GM12878 (cell line): ENCODE results near the gene MRPS22. TPM values are rescaled to one million over a fixed set of nuclear protein-coding genes. Genes with fewer than 3 reads are reported as not detected.

ENCODE experiments used
- ATAC-seq: fragments of 200-7000 bp; cut with Tn5 transposase; 3 replicates; pipeline ENCODE4 v1.9.1; 2020; ENCODE audit warnings: mild to moderate bottlenecking, moderate library complexity
- BruUV-seq: library from RNA; stranded (reverse); fragments of 400-500 nt; replicated peaks from 2 replicates; lab custom pipeline; 2021; lab: Mats Ljungman, UMichigan
- CTCF ChIA-PET: fragments of 300-600 bp; sonication (Branson Sonifier 250); formaldehyde crosslinking; extraction: SDS; loops from one replicate; lab custom pipeline; 2021; ENCODE audit warnings: inconsistent platforms; lab: Yijun Ruan, JAX
- POLR2A ChIA-PET: fragments of 350-600 bp; formaldehyde crosslinking; extraction: SDS; loops from one replicate; lab custom pipeline; 2021; ENCODE audit warnings: inconsistent platforms; lab: Charles Lee
- RAD21 ChIA-PET: fragments of 300-600 bp; sonication (Branson Sonifier 250); formaldehyde crosslinking; loops from one replicate; lab custom pipeline; 2023; ENCODE audit warnings: antibody characterized with exemption; ENCODE audit not compliant: unreplicated experiment; lab: Charles Lee
- SMC1A ChIA-PET: fragments of 300-600 bp; sonication (Branson Sonifier 250); formaldehyde crosslinking; loops from one replicate; lab custom pipeline; 2023; ENCODE audit not compliant: unreplicated experiment, uncharacterized antibody; lab: Charles Lee
- DNase-seq: peaks from one replicate; pipeline ENCODE4 v3.0.0-alpha.2; 2011; ENCODE audit warnings: low read depth, low spot score
- FAIRE-seq: peaks from 3 replicates; lab custom pipeline; 2011; peaks lifted over from hg19 to GRCh38; lab: Jason Lieb, UNC
- H2AFZ ChIP-seq: 2 replicates; pipeline ENCODE4 v1.6.0; 2011; ENCODE audit warnings: low read depth, low read length, control low read depth; ENCODE audit not compliant: control insufficient read depth
- H3K27ac ChIP-seq: 2 replicates; pipeline ENCODE4 v1.5.1; 2011; ENCODE audit warnings: control low read depth; ENCODE audit not compliant: control insufficient read depth, insufficient read depth
- H3K27me3 ChIP-seq, 2 experiments: replicated peaks in 1 of 2; 2 replicates each; pipeline versions ENCODE4 v1.6.0 to v1.6.1; 2011; ENCODE audit warnings: low read length in 1 of 2; ENCODE audit not compliant: control insufficient read depth in 2 of 2, insufficient read depth in 2 of 2
- H3K36me3 ChIP-seq, 2 experiments: 2 replicates each; pipeline ENCODE4 v1.5.1; 2011; ENCODE audit warnings: low read length in 1 of 2; ENCODE audit not compliant: control insufficient read depth in 2 of 2, insufficient read depth in 2 of 2
- H3K4me1 ChIP-seq: 2 replicates; pipeline ENCODE4 v1.6.1; 2011; ENCODE audit warnings: mild to moderate bottlenecking, low read length, moderate library complexity, mixed read lengths; ENCODE audit not compliant: control insufficient read depth, insufficient read depth
- H3K4me2 ChIP-seq: 2 replicates; pipeline ENCODE4 v1.6.0; 2011; ENCODE audit warnings: control low read depth; ENCODE audit not compliant: control insufficient read depth, insufficient read depth
- H3K4me3 ChIP-seq: fragments of 200-600 bp; sonication (generic); 2 replicates; pipeline ENCODE4 v1.5.1; 2016
- H3K79me2 ChIP-seq: 2 replicates; pipeline ENCODE4 v1.6.0; 2011; ENCODE audit warnings: low read length; ENCODE audit not compliant: control insufficient read depth, insufficient read depth
- H3K9ac ChIP-seq: 2 replicates; pipeline ENCODE4 v1.8.0; 2011; ENCODE audit warnings: low read length, control low read depth, mixed read lengths; ENCODE audit not compliant: control insufficient read depth, insufficient read depth
- H3K9me3 ChIP-seq: replicated peaks from 3 replicates; pipeline ENCODE4 v1.5.1; 2011; ENCODE audit warnings: mild to moderate bottlenecking, low read length; ENCODE audit not compliant: control insufficient read depth, insufficient read depth
- H4K20me1 ChIP-seq: 2 replicates; pipeline ENCODE4 v1.6.0; 2011; ENCODE audit not compliant: control insufficient read depth, insufficient read depth
- CBX3 ChIP-seq: fragments of 200-600 bp; sonication (generic); IDR thresholded peaks from 2 replicates; pipeline ENCODE4 v1.6.1; 2016; ENCODE audit warnings: low read depth, borderline replicate concordance
- MEF2A ChIP-seq: IDR thresholded peaks from 2 replicates; pipeline ENCODE4 v1.6.1; 2011; ENCODE audit warnings: low read depth, mild to moderate bottlenecking, low read length, moderate library complexity; ENCODE audit not compliant: insufficient read depth
- NBN ChIP-seq: fragments of 450-650 bp; IDR thresholded peaks from 2 replicates; pipeline ENCODE4 v1.6.1; 2016
- POLR2A ChIP-seq: IDR thresholded peaks from 2 replicates; pipeline ENCODE4 v1.6.1; 2011; ENCODE audit warnings: low read depth, mild to moderate bottlenecking, low read length
- STAT3 ChIP-seq: IDR thresholded peaks from 2 replicates; pipeline ENCODE4 v1.6.1; 2011; ENCODE audit warnings: low read depth, low read length, improper control_type of control experiment
- ZNF622 ChIP-seq: fragments of 450-650 bp; IDR thresholded peaks from 2 replicates; pipeline ENCODE4 v1.6.1; 2017; ENCODE audit warnings: mild to moderate bottlenecking, inconsistent platforms
- WGBS: methylation state at CpG from one replicate; pipeline ENCODE4 v1.1.6; 2016; ENCODE audit warnings: low lambda C conversion rate; ENCODE audit not compliant: insufficient replicate concordance, insufficient coverage; ENCODE audit errors: missing lambda C conversion rate; 5-methylcytosine and 5-hydroxymethylcytosine counted together
- in situ Hi-C: fragments of 300-500 bp; cut with MboI; formaldehyde crosslinking; loops from 9 replicates; pipeline ENCODE4 v1.14.3; 2018; ENCODE audit warnings: mixed read lengths
- intact Hi-C: fragments of 100-400 bp; cut with micrococcal nuclease; formaldehyde crosslinking; loops from one replicate; pipeline ENCODE4 v1.14.2; 2022; ENCODE audit not compliant: unreplicated experiment
- polyA plus RNA-seq, 11 experiments: library from polyadenylated mRNA; depleted of rRNA in 4 of 11; unstranded in 6 of 11; stranded (reverse) in 5 of 11; fragments of >200 nt; fragmentation: Nextera tagmentation in 4 of 11; fragmentation: Illumina TruSeq in 1 of 11; extraction: Ambion mirVana in 4 of 11; extraction: Trizol in 1 of 11; gene quantifications; 1 replicate in 1 of 11; 2 replicates in 10 of 11; pipeline versions ENCODE4 v1.2.1 to v1.2.3, GENCODE V29; 2011 to 2016; ENCODE audit warnings: inconsistent platforms in 2 of 11, missing spikeins in 2 of 11, low read depth in 1 of 11
- total RNA-seq, 4 experiments: library from RNA; depleted of rRNA in 3 of 4; stranded (reverse); fragments of >200 nt in 3 of 4; fragmentation: Illumina TruSeq in 1 of 4; extraction: Trizol in 1 of 4; gene quantifications; 2 replicates each; pipeline versions ENCODE4 v1.2.1 to v1.2.3, GENCODE V29; 2013 to 2021
- TF ChIP-seq, protein P1 (sequence below): fragments of 450-650 bp; formaldehyde crosslinking; IDR thresholded peaks from 2 replicates; pipeline ENCODE4 v1.4.0; 2020; ENCODE audit warnings: mild to moderate bottlenecking, moderate library complexity

Gene MRPS22
- total and polyA plus RNA-seq, 10 of the 15 experiments (the other 5 are each of a cell fraction or from before 2014, with no cell fraction given): 44.3 to 146 (median 75.2) TPM

DNA sequence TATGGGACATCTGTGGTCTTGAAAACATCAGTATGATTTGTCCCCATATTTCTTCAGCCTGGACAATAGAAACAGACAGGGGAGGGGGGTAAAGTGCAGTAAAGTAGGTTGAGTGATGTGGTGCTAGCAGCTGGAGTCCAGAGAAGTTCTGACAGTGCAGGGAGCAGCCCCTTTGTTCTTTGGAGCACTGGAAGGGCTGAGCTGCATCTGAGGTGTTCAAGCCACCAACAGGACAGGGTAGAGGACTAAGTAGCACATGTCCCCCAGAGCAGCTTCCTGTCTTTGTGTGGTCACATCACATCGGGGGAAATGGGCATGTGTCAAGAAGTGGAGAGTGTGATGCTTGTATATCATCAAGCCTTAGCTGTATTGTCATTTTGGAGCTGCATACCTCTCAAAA lies 12.1 kb downstream of the MRPS22 start:
- peak; percentile 47; the same call in 1 of the 2 replicates for TF ChIP-seq POLR2A
- no peak for TF ChIP-seq MEF2A
- no peak for TF ChIP-seq NBN
- no peak for TF ChIP-seq CBX3
- TF ChIP-seq STAT3: no peak
- TF ChIP-seq, protein P1, sequence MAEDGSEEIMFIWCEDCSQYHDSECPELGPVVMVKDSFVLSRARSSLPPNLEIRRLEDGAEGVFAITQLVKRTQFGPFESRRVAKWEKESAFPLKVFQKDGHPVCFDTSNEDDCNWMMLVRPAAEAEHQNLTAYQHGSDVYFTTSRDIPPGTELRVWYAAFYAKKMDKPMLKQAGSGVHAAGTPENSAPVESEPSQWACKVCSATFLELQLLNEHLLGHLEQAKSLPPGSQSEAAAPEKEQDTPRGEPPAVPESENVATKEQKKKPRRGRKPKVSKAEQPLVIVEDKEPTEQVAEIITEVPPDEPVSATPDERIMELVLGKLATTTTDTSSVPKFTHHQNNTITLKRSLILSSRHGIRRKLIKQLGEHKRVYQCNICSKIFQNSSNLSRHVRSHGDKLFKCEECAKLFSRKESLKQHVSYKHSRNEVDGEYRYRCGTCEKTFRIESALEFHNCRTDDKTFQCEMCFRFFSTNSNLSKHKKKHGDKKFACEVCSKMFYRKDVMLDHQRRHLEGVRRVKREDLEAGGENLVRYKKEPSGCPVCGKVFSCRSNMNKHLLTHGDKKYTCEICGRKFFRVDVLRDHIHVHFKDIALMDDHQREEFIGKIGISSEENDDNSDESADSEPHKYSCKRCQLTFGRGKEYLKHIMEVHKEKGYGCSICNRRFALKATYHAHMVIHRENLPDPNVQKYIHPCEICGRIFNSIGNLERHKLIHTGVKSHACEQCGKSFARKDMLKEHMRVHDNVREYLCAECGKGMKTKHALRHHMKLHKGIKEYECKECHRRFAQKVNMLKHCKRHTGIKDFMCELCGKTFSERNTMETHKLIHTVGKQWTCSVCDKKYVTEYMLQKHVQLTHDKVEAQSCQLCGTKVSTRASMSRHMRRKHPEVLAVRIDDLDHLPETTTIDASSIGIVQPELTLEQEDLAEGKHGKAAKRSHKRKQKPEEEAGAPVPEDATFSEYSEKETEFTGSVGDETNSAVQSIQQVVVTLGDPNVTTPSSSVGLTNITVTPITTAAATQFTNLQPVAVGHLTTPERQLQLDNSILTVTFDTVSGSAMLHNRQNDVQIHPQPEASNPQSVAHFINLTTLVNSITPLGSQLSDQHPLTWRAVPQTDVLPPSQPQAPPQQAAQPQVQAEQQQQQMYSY (CRISPR knock-in tag): no peak
- TF ChIP-seq ZNF622: no peak
- no TSS peak for BruUV-seq
- DNase-seq (no peak), ATAC-seq (no peak), FAIRE-seq (no peak)
- Histone ChIP-seq H3K4me1 (peaks cover 12% of the 10 kb centered on the region), H3K4me3 (no peak overlapping the region), H3K27me3 (no peaks in the 10 kb centered on the region), H3K9me3 (no peaks in the 10 kb centered on the region), H4K20me1 (no peaks in the 10 kb centered on the region), H2AFZ (no peak overlapping the region), H3K79me2 (no peaks in the 10 kb centered on the region), H3K9ac (no peak overlapping the region), H3K27ac (no peak overlapping the region), H3K4me2 (no peak overlapping the region), H3K36me3 (peaks cover 10 to 46% of the 10 kb centered on the region in 2 experiments)
- WGBS: 0% methylated on average over 1 of the region's 1 CpG
- ChIA-PET CTCF (interaction anchor here (1.1 to 1.9 kb wide), 3 partner anchors 9 to 440 kb away, joined by 3 to 5 read pairs (median 3); no protein-coding TSS in a partner anchor), SMC1A (no interaction called here), RAD21 (no interaction called here), POLR2A (interaction anchor here (1.2 kb wide), 2 partner anchors 10 to 14 kb away, joined by 3 to 5 read pairs; no protein-coding TSS in a partner anchor)
- in situ Hi-C loops (no loop called here), intact Hi-C loops (no loop called here)
